ENCODE results near the gene SYT9.

Gene SYT9

GRCh38 chr11:7484645-7485044 is 232.9 kb downstream of the SYT9 start:
- DNase-seq = no peak

GRCh38 chr11:7485186-7486097 is 233.7 kb downstream of the SYT9 start, which contains the start of gene OLFML1:
OLFML1 (plus strand) TSS chr11:7485506; CDS start chr11:7485876, 370 bp downstream.
- DNase-seq = no peak

GRCh38 chr11:7486098-7486780 is 234.5 kb downstream of the SYT9 start:
- no peak for DNase-seq

- no peak for DNase-seq
These were observed 235.1 kb downstream of the SYT9 start for GRCh38 chr11:7486781-7487140.

- no peak for DNase-seq
These were observed 235.7 kb downstream of the SYT9 start for GRCh38 chr11:7487360-7487759.

GRCh38 chr11:7488681-7489080 is 237.0 kb downstream of the SYT9 start:
- DNase-seq = no peak

- DNase-seq = no peak
These were observed 237.7 kb downstream of the SYT9 start for GRCh38 chr11:7489376-7489775.

GRCh38 chr11:7490054-7490453 is 238.3 kb downstream of the SYT9 start:
- DNase-seq = no peak

- DNase-seq = no peak
These were observed 238.8 kb downstream of the SYT9 start for GRCh38 chr11:7490535-7490934.

- DNase-seq = no peak
These were observed 240.5 kb downstream of the SYT9 start for GRCh38 chr11:7492253-7492652.

GRCh38 chr11:7493670-7494069 is 242.0 kb downstream of the SYT9 start:
- DNase-seq = no peak

- no peak for DNase-seq
These were observed 242.5 kb downstream of the SYT9 start for GRCh38 chr11:7494086-7494745.

- no peak for DNase-seq
These were observed 244.3 kb downstream of the SYT9 start for GRCh38 chr11:7495882-7496551.

GRCh38 chr11:7498193-7498592 is 246.5 kb downstream of the SYT9 start:
- DNase-seq = no peak

- no peak for DNase-seq
These were observed 247.4 kb downstream of the SYT9 start for GRCh38 chr11:7499081-7499480.

- no peak for DNase-seq
These were observed 248.5 kb downstream of the SYT9 start for GRCh38 chr11:7500251-7500650.

- DNase-seq = no peak
These were observed 249.5 kb downstream of the SYT9 start for GRCh38 chr11:7501251-7501650.

GRCh38 chr11:7501894-7502293 is 250.2 kb downstream of the SYT9 start:
- DNase-seq = no peak

GRCh38 chr11:7506243-7506642 is 254.5 kb downstream of the SYT9 start:
- no peak for DNase-seq

- no peak for DNase-seq
These were observed 256.4 kb downstream of the SYT9 start for GRCh38 chr11:7508087-7508486.

- DNase-seq = no peak
These were observed 258.3 kb downstream of the SYT9 start for GRCh38 chr11:7509966-7510365.

GRCh38 chr11:7511401-7511800 is 259.7 kb downstream of the SYT9 start:
- no peak for DNase-seq
